HCT116 (cell line): ENCODE measurements around the gene AGAP5. TPM values are rescaled to one million over a fixed set of nuclear protein-coding genes. Genes with fewer than 3 reads are reported as not detected.

ENCODE experiments used
- ATAC-seq: fragments of 200-7000 bp; cut with Tn5 transposase; 2 replicates; pipeline ENCODE4 v1.9.1; 2020; ENCODE audit warnings: mild to moderate bottlenecking, moderate library complexity
- BruUV-seq: library from RNA; stranded (reverse); fragments of 400-500 nt; replicated peaks from 2 replicates; lab custom pipeline; 2021; lab: Mats Ljungman, UMichigan
- CTCF ChIA-PET: fragments of 300-600 bp; sonication (Branson Sonifier 250); formaldehyde crosslinking; loops from one replicate; lab custom pipeline; 2021; ENCODE audit warnings: antibody characterized with exemption; lab: Charles Lee
- POLR2A ChIA-PET: fragments of 300-600, 350-600 bp; sonication (Branson Sonifier 250); formaldehyde crosslinking; loops from one replicate; lab custom pipeline; 2021; ENCODE audit warnings: antibody characterized with exemption; lab: Charles Lee
- RAD21 ChIA-PET, 2 experiments: fragments of 300-600 bp; sonication (Branson Sonifier 250); formaldehyde crosslinking; loops; one replicate each; lab custom pipeline; 2023; ENCODE audit warnings: low total read pairs in 2 of 2; ENCODE audit not compliant: uncharacterized antibody in 2 of 2, unreplicated experiment in 2 of 2, low non-redundant PET in 1 of 2; lab: Charles Lee
- DNase-seq: peaks from one replicate; pipeline ENCODE4 v3.0.0-alpha.2; 2010; ENCODE audit warnings: low read depth, low spot score
- H2AFZ ChIP-seq: fragments of 200-600 bp; shearing (Covaris generic), sonication (generic); 2 replicates; pipeline ENCODE4 v1.6.1; 2017; ENCODE audit warnings: low read depth, mixed run types, mixed read lengths, antibody characterized with exemption, low read length; ENCODE audit not compliant: poor library complexity, severe bottlenecking
- H3K27ac ChIP-seq: 2 replicates; pipeline ENCODE4 v1.5.1; 2012; ENCODE audit warnings: low read depth, low read length
- H3K27me3 ChIP-seq: fragments of 200-600 bp; sonication (generic); 2 replicates; pipeline ENCODE4 v1.6.1; 2016; ENCODE audit warnings: mixed run types, low read length, mixed read lengths; ENCODE audit not compliant: insufficient read depth
- H3K36me3 ChIP-seq, 2 experiments: fragments of 200-500 bp in 1 of 2; fragments of 200-600 bp in 1 of 2; sonication (Bioruptor generic) in 1 of 2; sonication (generic) in 1 of 2; 2 replicates each; pipeline versions ENCODE4 v1.5.1 to v1.6.1; 2014 to 2016; ENCODE audit warnings: low read length in 2 of 2, inconsistent platforms in 1 of 2, mixed read lengths in 1 of 2, mixed run types in 1 of 2; ENCODE audit not compliant: insufficient read depth in 2 of 2, control insufficient read depth in 1 of 2
- H3K4me1 ChIP-seq, 2 experiments: fragments of 200-600 bp in 1 of 2; sonication (generic) in 1 of 2; 2 replicates each; pipeline versions ENCODE4 v1.5.1 to v1.6.1; 2012 to 2017; ENCODE audit warnings: low read length in 2 of 2, inconsistent platforms in 1 of 2, mild to moderate bottlenecking in 1 of 2, mixed read lengths in 1 of 2, mixed run types in 1 of 2, moderate library complexity in 1 of 2; ENCODE audit not compliant: insufficient read depth in 2 of 2, control insufficient read depth in 1 of 2
- H3K4me2 ChIP-seq: fragments of 200-600 bp; sonication (generic); 2 replicates; pipeline ENCODE4 v1.6.1; 2017; ENCODE audit warnings: mixed run types, low read length, mixed read lengths
- H3K4me3 ChIP-seq, 2 experiments: fragments of 200-600 bp in 1 of 2; sonication (generic) in 1 of 2; replicated peaks in 1 of 2; 2 replicates each; pipeline ENCODE4 v1.5.1; 2011 to 2016; ENCODE audit warnings: low read length in 2 of 2, control low read depth in 1 of 2, low read depth in 1 of 2, mild to moderate bottlenecking in 1 of 2, mixed read lengths in 1 of 2, mixed run types in 1 of 2
- H3K79me2 ChIP-seq: fragments of 200-600 bp; sonication (generic); 2 replicates; pipeline ENCODE4 v1.6.1; 2017; ENCODE audit warnings: mild to moderate bottlenecking, mixed run types, low read length, moderate library complexity, mixed read lengths; ENCODE audit not compliant: insufficient read depth
- H3K9ac ChIP-seq: fragments of 200-600 bp; sonication (generic); 2 replicates; pipeline ENCODE4 v1.6.1; 2016; ENCODE audit warnings: low read length, mixed read lengths
- H3K9me2 ChIP-seq: fragments of 200-600 bp; sonication (generic), shearing (Covaris generic); 2 replicates; pipeline ENCODE4 v1.6.1; 2017; ENCODE audit warnings: mixed run types, mild to moderate bottlenecking, moderate library complexity; ENCODE audit not compliant: insufficient read depth
- H3K9me3 ChIP-seq, 2 experiments: fragments of 200-500 bp in 1 of 2; fragments of 200-600 bp in 1 of 2; sonication (Bioruptor generic) in 1 of 2; sonication (generic) in 1 of 2; 2 replicates each; pipeline ENCODE4 v1.6.1; 2014 to 2017; ENCODE audit warnings: low read length in 2 of 2, mixed read lengths in 2 of 2, inconsistent platforms in 1 of 2, low read depth in 1 of 2, mild to moderate bottlenecking in 1 of 2, mixed run types in 1 of 2, moderate library complexity in 1 of 2; ENCODE audit not compliant: control insufficient read depth in 1 of 2, insufficient read depth in 1 of 2
- H4K20me1 ChIP-seq: fragments of 200-600 bp; sonication (generic), shearing (Covaris generic); 2 replicates; pipeline ENCODE4 v1.6.1; 2017; ENCODE audit warnings: mixed run types, mild to moderate bottlenecking, moderate library complexity; ENCODE audit not compliant: insufficient read depth
- CBX3 ChIP-seq: IDR thresholded peaks from 2 replicates; pipeline ENCODE4 v1.6.1; 2012; ENCODE audit warnings: low read depth
- CEBPB ChIP-seq: IDR thresholded peaks from 2 replicates; pipeline ENCODE4 v1.6.1; 2012; ENCODE audit warnings: low read depth
- CTCF ChIP-seq, 3 experiments: fragments of 200-600 bp in 1 of 3; sonication (generic) in 1 of 3; IDR thresholded peaks in 2 of 3; conservative IDR thresholded peaks in 1 of 3; 2 replicates each; pipeline ENCODE4 v1.5.1; 2012 to 2017; ENCODE audit warnings: low read depth in 2 of 3, low read length in 2 of 3, antibody characterized with exemption in 1 of 3, borderline replicate concordance in 1 of 3, control low read depth in 1 of 3, mild to moderate bottlenecking in 1 of 3, mixed read lengths in 1 of 3, mixed run types in 1 of 3, moderate library complexity in 1 of 3; ENCODE audit not compliant: insufficient read depth in 1 of 3
- EGR1 ChIP-seq: IDR thresholded peaks from 2 replicates; pipeline ENCODE4 v1.6.1; 2012; ENCODE audit warnings: low read depth
- EZH2 ChIP-seq: fragments of 200-600 bp; sonication (generic); IDR thresholded peaks from 2 replicates; pipeline ENCODE4 v1.6.1; 2017; ENCODE audit warnings: antibody characterized with exemption, mixed run types
- EZH2phosphoT487 ChIP-seq: fragments of 200-600 bp; IDR thresholded peaks from 2 replicates; pipeline ENCODE4 v1.6.1; 2018; ENCODE audit warnings: antibody characterized with exemption, borderline replicate concordance
- JUND ChIP-seq: IDR thresholded peaks from 2 replicates; pipeline ENCODE4 v1.6.1; 2012
- POLR2A ChIP-seq: IDR thresholded peaks from 2 replicates; pipeline ENCODE4 v1.7.0; 2011; ENCODE audit warnings: borderline replicate concordance; ENCODE audit not compliant: insufficient read depth, insufficient read length; ENCODE audit errors: extremely low read depth
- POLR2AphosphoS5 ChIP-seq: IDR thresholded peaks from 2 replicates; pipeline ENCODE4 v1.6.1; 2011; ENCODE audit warnings: mild to moderate bottlenecking, low read depth, low read length, moderate library complexity
- RAD21 ChIP-seq: IDR thresholded peaks from 2 replicates; pipeline ENCODE4 v1.6.1; 2012; ENCODE audit warnings: low read depth, mild to moderate bottlenecking
- SP1 ChIP-seq: IDR thresholded peaks from 2 replicates; pipeline ENCODE4 v1.6.1; 2012; ENCODE audit warnings: low read depth
- TCF7L2 ChIP-seq: IDR thresholded peaks from 2 replicates; pipeline ENCODE4 v1.7.0; 2011; ENCODE audit warnings: borderline replicate concordance, inconsistent platforms; ENCODE audit not compliant: insufficient read depth, insufficient read length; ENCODE audit errors: extremely low read depth
- ZFX ChIP-seq: fragments of 450-650 bp; IDR thresholded peaks from 2 replicates; pipeline ENCODE4 v1.6.1; 2017
- intact Hi-C: fragments of 100-400 bp; cut with micrococcal nuclease; formaldehyde crosslinking; loops from 2 replicates; pipeline ENCODE4 v1.10.0; 2022
- total RNA-seq: library from RNA; stranded (reverse); gene quantifications from one replicate; pipeline ENCODE4 v1.2.1, GENCODE V29; 2021; ENCODE audit not compliant: unreplicated experiment

Gene AGAP5
- total RNA-seq, 1 experiment from 2014 or later = 7.5 TPM

GRCh38 chr10:73635781-73636180 lies 62.1 kb downstream of the AGAP5 start:
- Histone ChIP-seq H3K9me2 (no peaks in the 10 kb centered on the region), H3K4me2 (no peak overlapping the region), H3K4me1 (no peaks in the 10 kb centered on the region), H3K36me3 (no peaks in the 10 kb centered on the region), H3K4me3 (no peak overlapping the region)
- intact Hi-C loops = no loop called here
- BruUV-seq = no TSS peak
- ChIA-PET POLR2A (interaction anchor here (1.0 kb wide), 1 partner anchor 10 kb away, joined by 3 read pairs; no protein-coding TSS in a partner anchor), CTCF (interaction anchor here (1.1 kb wide), 1 partner anchor 106 kb away, joined by 3 read pairs; no protein-coding TSS in a partner anchor)
- TF ChIP-seq RAD21 = no peak
- no peak for TF ChIP-seq CBX3
- no peak for TF ChIP-seq CEBPB
- TF ChIP-seq JUND = no peak
- no peak for TF ChIP-seq EGR1
- no peak for TF ChIP-seq POLR2AphosphoS5
- TF ChIP-seq, all 23 proteins: peak for 0
- Histone ChIP-seq H3K9ac (no peak overlapping the region), H3K79me2 (no peaks in the 10 kb centered on the region), H3K27ac (no peak overlapping the region), H2AFZ (no peak overlapping the region), H3K9me3 (no peaks in the 10 kb centered on the region), H4K20me1 (no peaks in the 10 kb centered on the region), H3K27me3 (no peaks in the 10 kb centered on the region)
- RAD21 ChIA-PET = no interaction called here
- DNase-seq (no peak), ATAC-seq (no peak)

- Histone ChIP-seq H3K4me3 (no peak overlapping the region), H3K9ac (no peak overlapping the region), H3K9me3 (no peaks in the 10 kb centered on the region), H3K27ac (no peak overlapping the region), H3K9me2 (no peaks in the 10 kb centered on the region), H3K4me2 (no peak overlapping the region), H3K36me3 (no peaks in the 10 kb centered on the region), H3K4me1 (no peaks in the 10 kb centered on the region), H4K20me1 (no peaks in the 10 kb centered on the region), H2AFZ (no peak overlapping the region), H3K79me2 (no peaks in the 10 kb centered on the region), H3K27me3 (no peaks in the 10 kb centered on the region)
- ATAC-seq (no peak), DNase-seq (no peak)
- BruUV-seq = no TSS peak
- intact Hi-C loops = no loop called here
- RAD21 ChIA-PET = no interaction called here
- POLR2A ChIA-PET = no interaction called here
- TF ChIP-seq EZH2 (no peak), SP1 (no peak), ZFX (no peak), CTCF (IDR thresholded peaks at IDR 0.05 in 2 of 3, conservative IDR thresholded peaks at IDR 0.05 in 1 of 3; ENCODE audit: borderline replicate concordance in 1 of 3, insufficient read depth in 1 of 3, low read depth in 2 of 3, low read length in 2 of 3) (no peak), EZH2phosphoT487 (no peak), POLR2A (no peak), TCF7L2 (no peak)
- CTCF ChIA-PET = no interaction called here
These were observed 63.5 kb downstream of the AGAP5 start for GRCh38 chr10:73634421-73634820.
